IMR-90 (cell line): ENCODE measurements around the gene GPR65. TPM values are rescaled to one million over a fixed set of nuclear protein-coding genes. Genes with fewer than 3 reads are reported as not detected.

ENCODE experiments used
- ATAC-seq: fragments of 200-7000 bp; cut with Tn5 transposase; 2 replicates; pipeline ENCODE4 v1.9.1; 2020; ENCODE audit warnings: low read depth, mild to moderate bottlenecking, moderate library complexity
- BruUV-seq: library from RNA; stranded (reverse); fragments of 400-500 nt; replicated peaks from 2 replicates; lab custom pipeline; 2021; lab: Mats Ljungman, UMichigan
- CTCF ChIA-PET: fragments of 300-600 bp; formaldehyde crosslinking; extraction: SDS; loops from one replicate; lab custom pipeline; 2021; ENCODE audit warnings: antibody characterized with exemption; lab: Yijun Ruan, JAX
- POLR2A ChIA-PET: fragments of 300-600 bp; sonication (Branson Sonifier 250); formaldehyde crosslinking; loops from one replicate; lab custom pipeline; 2022; ENCODE audit warnings: antibody characterized with exemption; ENCODE audit not compliant: unreplicated experiment; lab: Charles Lee
- DNase-seq: peaks from one replicate; pipeline ENCODE4 v3.0.0; 2013
- H2AFZ ChIP-seq: replicated peaks from 2 replicates; pipeline ENCODE3; 2013; ENCODE audit warnings: low read length, mild to moderate bottlenecking; ENCODE audit not compliant: poor library complexity
- H2AK5ac ChIP-seq: 2 replicates; pipeline ENCODE4 v1.6.1; 2013; ENCODE audit warnings: low read depth, low read length, inconsistent platforms
- H2AK9ac ChIP-seq: replicated peaks from 2 replicates; pipeline ENCODE3; 2013; ENCODE audit warnings: mild to moderate bottlenecking, low read depth, low read length, moderate library complexity; ENCODE audit not compliant: poor library complexity
- H2BK120ac ChIP-seq: 2 replicates; pipeline ENCODE4 v1.6.1; 2013; ENCODE audit warnings: low read depth, low read length, inconsistent platforms
- H2BK15ac ChIP-seq: 3 replicates; pipeline ENCODE4 v1.6.1; 2013; ENCODE audit warnings: low read depth, low read length, inconsistent platforms
- H2BK20ac ChIP-seq: 2 replicates; pipeline ENCODE4 v1.6.1; 2013; ENCODE audit warnings: low read depth, mild to moderate bottlenecking, inconsistent platforms, low read length, moderate library complexity
- H2BK5ac ChIP-seq: 2 replicates; pipeline ENCODE4 v1.6.1; 2013; ENCODE audit warnings: mild to moderate bottlenecking, low read depth, low read length, inconsistent platforms; ENCODE audit not compliant: poor library complexity, severe bottlenecking
- H3K14ac ChIP-seq: replicated peaks from 2 replicates; pipeline ENCODE4 v1.6.1; 2013; ENCODE audit warnings: low read depth, low read length, inconsistent platforms
- H3K18ac ChIP-seq: 2 replicates; pipeline ENCODE4 v1.6.1; 2013; ENCODE audit warnings: low read depth, low read length, control low read depth
- H3K23ac ChIP-seq: 2 replicates; pipeline ENCODE4 v1.6.1; 2013; ENCODE audit warnings: low read depth, low read length, inconsistent platforms
- H3K27ac ChIP-seq: 2 replicates; pipeline ENCODE4 v1.5.1; 2013; ENCODE audit warnings: mild to moderate bottlenecking, control low read depth, low read length; ENCODE audit not compliant: insufficient read depth
- H3K27me3 ChIP-seq: 2 replicates; pipeline ENCODE4 v1.6.1; 2013; ENCODE audit warnings: low read length; ENCODE audit not compliant: control insufficient read depth, insufficient read depth
- H3K36me3 ChIP-seq: 2 replicates; pipeline ENCODE4 v1.6.1; 2013; ENCODE audit warnings: low read length, mixed read lengths; ENCODE audit not compliant: control insufficient read depth, insufficient read depth
- H3K4ac ChIP-seq: 2 replicates; pipeline ENCODE4 v1.6.1; 2013; ENCODE audit warnings: low read depth, low read length, inconsistent platforms
- H3K4me1 ChIP-seq: 2 replicates; pipeline ENCODE4 v1.6.1; 2013; ENCODE audit warnings: low read length, mixed read lengths; ENCODE audit not compliant: control insufficient read depth, insufficient read depth
- H3K4me2 ChIP-seq: 2 replicates; pipeline ENCODE4 v1.6.1; 2013; ENCODE audit warnings: low read depth, mild to moderate bottlenecking, control low read depth, low read length, moderate library complexity
- H3K4me3 ChIP-seq: 2 replicates; pipeline ENCODE4 v1.5.1; 2013; ENCODE audit warnings: low read depth, mild to moderate bottlenecking, control low read depth, low read length, moderate library complexity; ENCODE audit not compliant: insufficient read depth
- H3K56ac ChIP-seq: 2 replicates; pipeline ENCODE4 v1.6.1; 2013; ENCODE audit warnings: low read length, inconsistent platforms; ENCODE audit not compliant: insufficient read depth; ENCODE audit errors: extremely low read depth
- H3K79me1 ChIP-seq, 2 experiments: 2 replicates each; pipeline ENCODE4 v1.6.1; 2013; ENCODE audit warnings: low read length in 2 of 2, inconsistent platforms in 1 of 2, low read depth in 1 of 2
- H3K9ac ChIP-seq: 2 replicates; pipeline ENCODE4 v1.6.1; 2013; ENCODE audit warnings: low read depth, low read length, control low read depth
- H3K9me1 ChIP-seq: 2 replicates; pipeline ENCODE4 v1.6.1; 2013; ENCODE audit warnings: low read length, inconsistent platforms; ENCODE audit not compliant: insufficient read depth
- H3K9me3 ChIP-seq: 2 replicates; pipeline ENCODE4 v1.6.1; 2013; ENCODE audit warnings: low read length; ENCODE audit not compliant: control insufficient read depth, insufficient read depth
- H4K20me1 ChIP-seq: 2 replicates; pipeline ENCODE4 v1.6.1; 2013; ENCODE audit warnings: low read length, inconsistent platforms; ENCODE audit not compliant: insufficient read depth
- H4K5ac ChIP-seq: 2 replicates; pipeline ENCODE4 v1.6.1; 2013; ENCODE audit warnings: mild to moderate bottlenecking, low read depth, low read length, control low read depth
- H4K8ac ChIP-seq, 2 experiments: 2 replicates each; pipeline ENCODE4 v1.6.1; 2013; ENCODE audit warnings: low read depth in 2 of 2, low read length in 2 of 2, control low read depth in 1 of 2, inconsistent platforms in 1 of 2
- H4K91ac ChIP-seq: 2 replicates; pipeline ENCODE4 v1.6.1; 2013; ENCODE audit warnings: low read depth, low read length, inconsistent platforms; ENCODE audit not compliant: insufficient read depth
- BHLHE40 ChIP-seq: fragments of 150-350 bp; IDR thresholded peaks from 2 replicates; pipeline ENCODE4 v1.6.1; 2016; ENCODE audit warnings: mild to moderate bottlenecking, low read depth, low read length
- CEBPB ChIP-seq: IDR thresholded peaks from 2 replicates; pipeline ENCODE4 v1.6.1; 2012; ENCODE audit warnings: low read depth, low read length, improper control_type of control experiment
- CHD1 ChIP-seq: IDR thresholded peaks from 2 replicates; pipeline ENCODE4 v1.6.1; 2012; ENCODE audit warnings: low read depth, low read length, improper control_type of control experiment
- ELK1 ChIP-seq: fragments of 150-350 bp; IDR thresholded peaks from 2 replicates; pipeline ENCODE4 v1.6.1; 2016; ENCODE audit warnings: low read depth, mild to moderate bottlenecking, low read length, moderate library complexity, borderline replicate concordance
- FOS ChIP-seq: fragments of 150-350 bp; IDR thresholded peaks from 2 replicates; pipeline ENCODE4 v1.6.1; 2016; ENCODE audit warnings: low read depth, low read length
- MAFK ChIP-seq: IDR thresholded peaks from 2 replicates; pipeline ENCODE4 v1.6.1; 2012; ENCODE audit warnings: low read depth, low read length, improper control_type of control experiment
- MAZ ChIP-seq: IDR thresholded peaks from 2 replicates; pipeline ENCODE4 v1.6.1; 2012; ENCODE audit warnings: low read depth, mild to moderate bottlenecking, low read length, improper control_type of control experiment, moderate library complexity, borderline replicate concordance
- MXI1 ChIP-seq: IDR thresholded peaks from 2 replicates; pipeline ENCODE4 v1.6.1; 2012; ENCODE audit warnings: low read depth, mild to moderate bottlenecking, low read length, moderate library complexity, borderline replicate concordance
- NFE2L2 ChIP-seq: fragments of 150-350 bp; IDR thresholded peaks from 2 replicates; pipeline ENCODE4 v1.6.1; 2016; ENCODE audit warnings: low read depth, mild to moderate bottlenecking, low read length
- RAD21 ChIP-seq: IDR thresholded peaks from 2 replicates; pipeline ENCODE4 v1.6.1; 2012; ENCODE audit warnings: low read length, improper control_type of control experiment
- RFX5 ChIP-seq: IDR thresholded peaks from 2 replicates; pipeline ENCODE4 v1.8.0; 2012; ENCODE audit warnings: low read depth, mild to moderate bottlenecking, low read length, moderate library complexity
- SMC3 ChIP-seq: fragments of 150-350 bp; IDR thresholded peaks from 2 replicates; pipeline ENCODE4 v1.6.1; 2016; ENCODE audit warnings: low read depth, mild to moderate bottlenecking, antibody characterized with exemption, low read length, moderate library complexity
- WGBS, 2 experiments: methylation state at CpG; one replicate each; pipeline versions ENCODE4 v1.1.5 to v1.1.7; 2013; ENCODE audit warnings: missing lambda C conversion rate in 2 of 2; ENCODE audit not compliant: insufficient read length in 1 of 2; ENCODE audit errors: extremely low coverage in 2 of 2; 5-methylcytosine and 5-hydroxymethylcytosine counted together
- dilution Hi-C: fragments of 300-500 bp; cut with HindIII; formaldehyde crosslinking; loops from one replicate; pipeline ENCODE4 v1.14.3; 2018; ENCODE audit warnings: low sequenced_read_pairs; ENCODE audit not compliant: unreplicated experiment
- in situ Hi-C: fragments of 300-500 bp; cut with MboI; formaldehyde crosslinking; loops from 3 replicates; pipeline ENCODE4 v1.14.3; 2019; ENCODE audit warnings: low sequenced_read_pairs, inconsistent platforms, mixed read lengths
- intact Hi-C: fragments of 100-400 bp; cut with micrococcal nuclease; formaldehyde crosslinking; loops from 2 replicates; pipeline ENCODE4 v1.10.0; 2022
- polyA plus RNA-seq, 3 experiments: library from polyadenylated mRNA; depleted of rRNA; stranded (reverse); fragments of >200 nt; gene quantifications; 2 replicates each; pipeline ENCODE4 v1.2.3, GENCODE V29; 2012; ENCODE audit warnings: low replicate concordance in 1 of 3
- total RNA-seq: library from RNA; depleted of rRNA; stranded (reverse); fragments of >200 nt; gene quantifications from 2 replicates; pipeline ENCODE4 v1.2.3, GENCODE V29; 2012
- TF ChIP-seq, protein P1 (sequence below): fragments of 150-350 bp; IDR thresholded peaks from 2 replicates; pipeline ENCODE4 v1.6.1; 2017; ENCODE audit warnings: mild to moderate bottlenecking, antibody characterized with exemption, low read length, low read depth

The GPR65 gene
- total and polyA plus RNA-seq, 2 of the 4 experiments (the other 2 are of a cell fraction) = 0.05 to 0.18 TPM

- TF ChIP-seq, protein P1, sequence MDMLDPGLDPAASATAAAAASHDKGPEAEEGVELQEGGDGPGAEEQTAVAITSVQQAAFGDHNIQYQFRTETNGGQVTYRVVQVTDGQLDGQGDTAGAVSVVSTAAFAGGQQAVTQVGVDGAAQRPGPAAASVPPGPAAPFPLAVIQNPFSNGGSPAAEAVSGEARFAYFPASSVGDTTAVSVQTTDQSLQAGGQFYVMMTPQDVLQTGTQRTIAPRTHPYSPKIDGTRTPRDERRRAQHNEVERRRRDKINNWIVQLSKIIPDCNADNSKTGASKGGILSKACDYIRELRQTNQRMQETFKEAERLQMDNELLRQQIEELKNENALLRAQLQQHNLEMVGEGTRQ = no peak
Measured at GRCh38 chr14:88005978-88006851, 1.3 kb downstream of the GPR65 start (continued).

GRCh38 chr14:88007608-88008007, 2.7 kb downstream of the GPR65 start:
- Histone ChIP-seq H2BK120ac (no peak overlapping the region), H3K9me1 (no peaks in the 10 kb centered on the region), H3K4ac (no peak overlapping the region), H4K8ac (no peak overlapping the region), H3K27me3 (no peaks in the 10 kb centered on the region), H3K4me1 (no peaks in the 10 kb centered on the region; the same call in 1 of the 2 replicates), H2AK9ac (no peak overlapping the region), H3K9me3 (no peaks in the 10 kb centered on the region), H2AFZ (no peak overlapping the region), H3K4me3 (no peak overlapping the region), H4K5ac (no peak overlapping the region), H3K9ac (no peak overlapping the region), H4K20me1 (no peaks in the 10 kb centered on the region), H2BK5ac (no peak overlapping the region), H2AK5ac (no peak overlapping the region), H4K91ac (no peak overlapping the region), H3K14ac (no peak overlapping the region), H3K79me1 (no peaks in the 10 kb centered on the region), H3K36me3 (no peaks in the 10 kb centered on the region), H3K4me2 (no peak overlapping the region), H3K27ac (no peak overlapping the region), H3K18ac (no peak overlapping the region), H3K56ac (no peak overlapping the region), H2BK20ac (no peak overlapping the region), H2BK15ac (no peak overlapping the region), H3K23ac (no peak overlapping the region)
- no peak for DNase-seq
- ChIA-PET POLR2A (no interaction called here), CTCF (no interaction called here)
- intact Hi-C loops (no loop called here), dilution Hi-C loops (no loop called here), in situ Hi-C loops (no loop called here)
- no TSS peak for BruUV-seq
- ATAC-seq = no peak
- WGBS, 2 experiments = no CpG with 5 or more reads among the region's 1 CpG
- no peak for TF ChIP-seq BHLHE40
- no peak for TF ChIP-seq CHD1
- no peak for TF ChIP-seq NFE2L2
- no peak for TF ChIP-seq MAFK
- TF ChIP-seq, protein P1 = no peak
- TF ChIP-seq CEBPB = no peak
- no peak for TF ChIP-seq ELK1
- no peak for TF ChIP-seq RFX5
- no peak for TF ChIP-seq FOS
- no peak for TF ChIP-seq SMC3
- no peak for TF ChIP-seq RAD21
- TF ChIP-seq MAZ = no peak
- TF ChIP-seq MXI1 = no peak
